ENCODE results near the gene TYRP1. TPM values are rescaled to one million over a fixed set of nuclear protein-coding genes. Genes with fewer than 3 reads are reported as not detected.
"Not testable (repeated sequence)": the region's sequence is repeated elsewhere in the genome, so short reads cannot be mapped to it uniquely, and the experiment has no call there.

Gene TYRP1
- total RNA-seq, 2 experiments from 2014 or later = not detected

- Mint-ChIP-seq H3K4me3 (no peak overlapping the region), H3K27me3 (ENCODE audit: low read depth) (no peaks in the 10 kb centered on the region), H3K36me3 (ENCODE audit: low read depth) (no peaks in the 10 kb centered on the region), H3K9me3 (ENCODE audit: insufficient read depth) (no peaks in the 10 kb centered on the region), H3K4me1 (ENCODE audit: low read depth) (no peaks in the 10 kb centered on the region), H3K27ac (no peak overlapping the region)
- DNase-seq (no peak), ATAC-seq (no peak)
- POLR2A ChIA-PET = no interaction called here
- CTCF ChIA-PET = no interaction called here
Observed at GRCh38 chr9:12674961-12675360, 18.2 kb upstream of the TYRP1 start.

DNA sequence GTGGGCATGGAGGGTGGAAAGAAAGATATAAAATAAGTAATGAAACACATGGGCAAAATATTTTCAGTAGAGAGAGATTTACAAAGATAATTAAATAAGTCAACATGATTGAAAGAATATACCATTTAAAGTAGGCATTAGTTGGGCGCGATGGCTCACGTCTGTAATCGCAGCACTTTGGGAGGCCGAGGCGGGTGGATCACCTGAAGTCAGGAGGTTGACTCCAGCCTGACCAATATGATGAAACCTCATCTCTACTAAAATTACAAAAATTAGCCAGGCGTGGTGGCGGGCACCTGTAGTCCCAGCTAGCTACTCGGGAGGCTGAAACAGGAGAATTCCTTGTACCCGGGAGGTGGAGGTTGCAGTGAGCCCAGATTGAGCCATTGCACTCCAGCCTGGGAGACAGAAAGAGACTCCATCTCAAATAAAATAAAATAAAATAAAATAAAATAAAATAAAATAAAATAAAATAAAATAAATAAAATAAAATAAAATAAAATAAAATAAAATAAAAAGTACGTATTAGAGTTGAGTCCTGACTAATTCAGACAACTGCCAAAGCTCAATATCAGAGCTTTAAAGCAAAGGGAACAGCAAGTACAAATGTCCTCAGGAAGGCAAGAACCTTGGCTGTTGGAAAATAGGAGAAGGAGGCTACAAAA, 15.6 kb upstream of the TYRP1 start:
- H3K4me1 Mint-ChIP-seq (ENCODE audit: low read depth); H3K4me3 Mint-ChIP-seq; H3K27ac Mint-ChIP-seq; H3K27me3 Mint-ChIP-seq (ENCODE audit: low read depth); H3K9me3 Mint-ChIP-seq (ENCODE audit: insufficient read depth); ATAC-seq; CTCF ChIA-PET; DNase-seq; H3K36me3 Mint-ChIP-seq (ENCODE audit: low read depth); POLR2A ChIA-PET: not testable (repeated sequence)

GRCh38 chr9:12680341-12680740, 12.8 kb upstream of the TYRP1 start:
- Mint-ChIP-seq H3K4me1 (ENCODE audit: low read depth) (no peaks in the 10 kb centered on the region), H3K9me3 (ENCODE audit: insufficient read depth) (no peaks in the 10 kb centered on the region), H3K4me3 (no peak overlapping the region), H3K27ac (no peak overlapping the region), H3K27me3 (ENCODE audit: low read depth) (no peaks in the 10 kb centered on the region), H3K36me3 (ENCODE audit: low read depth) (no peaks in the 10 kb centered on the region)
- ChIA-PET POLR2A (no interaction called here), CTCF (no interaction called here)
- DNase-seq = no peak
- ATAC-seq = no peak

GRCh38 chr9:12680757-12681156, 12.4 kb upstream of the TYRP1 start:
- no peak overlapping the region for H3K4me3 Mint-ChIP-seq
- H3K27ac Mint-ChIP-seq = no peak overlapping the region
- ATAC-seq (no peak), DNase-seq (no peak)
- CTCF ChIA-PET = no interaction called here
- POLR2A ChIA-PET = no interaction called here
- no peaks in the 10 kb centered on the region for H3K27me3 Mint-ChIP-seq (ENCODE audit: low read depth)
- no peaks in the 10 kb centered on the region for H3K9me3 Mint-ChIP-seq (ENCODE audit: insufficient read depth)
- no peaks in the 10 kb centered on the region for H3K36me3 Mint-ChIP-seq (ENCODE audit: low read depth)
- H3K4me1 Mint-ChIP-seq (ENCODE audit: low read depth) = no peaks in the 10 kb centered on the region

DNA sequence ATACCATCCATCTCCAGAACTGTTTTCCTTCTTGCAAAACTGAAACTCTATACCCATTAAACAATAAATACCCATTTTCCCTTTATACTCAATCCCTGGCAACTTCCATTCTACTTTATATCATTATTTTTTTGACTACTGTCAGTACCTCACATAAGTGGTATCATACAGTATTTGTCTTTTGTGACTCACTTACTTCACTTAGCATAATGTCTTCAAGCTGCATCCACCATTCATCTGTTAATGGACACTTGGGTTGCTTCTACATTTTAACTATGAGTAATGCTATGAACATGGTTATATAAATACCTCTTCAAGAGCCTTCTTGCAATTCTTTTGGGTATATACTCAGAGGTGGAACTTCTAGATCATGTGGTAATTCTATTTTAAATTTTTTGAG, 11.6 kb upstream of the TYRP1 start:
- no peak overlapping the region for H3K27ac Mint-ChIP-seq
- H3K4me3 Mint-ChIP-seq = no peak overlapping the region
- no peaks in the 10 kb centered on the region for H3K27me3 Mint-ChIP-seq (ENCODE audit: low read depth)
- ChIA-PET CTCF (no interaction called here), POLR2A (no interaction called here)
- no peak for ATAC-seq
- H3K4me1 Mint-ChIP-seq (ENCODE audit: low read depth) = no peaks in the 10 kb centered on the region
- no peak for DNase-seq
- no peaks in the 10 kb centered on the region for H3K9me3 Mint-ChIP-seq (ENCODE audit: insufficient read depth)
- no peaks in the 10 kb centered on the region for H3K36me3 Mint-ChIP-seq (ENCODE audit: low read depth)

DNA sequence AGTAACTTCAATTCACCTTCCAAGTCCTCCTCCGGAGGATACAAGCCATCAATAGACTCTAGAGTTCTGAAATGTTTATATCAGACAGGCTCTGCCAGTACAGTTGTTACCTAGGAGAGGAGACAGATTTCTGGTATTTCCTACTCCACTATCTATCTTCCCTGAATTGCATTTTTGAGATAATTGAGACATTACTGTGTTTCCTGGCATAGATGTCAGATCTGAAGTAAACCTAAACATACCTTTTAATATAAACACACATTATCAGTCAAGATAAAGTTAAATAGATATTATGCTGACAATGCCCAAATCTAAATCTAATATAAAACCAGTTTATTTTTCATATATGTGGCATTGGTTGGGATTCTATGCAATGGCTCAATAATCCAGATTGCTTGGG, 8.2 kb upstream of the TYRP1 start:
- Mint-ChIP-seq H3K36me3 (ENCODE audit: low read depth) (no peaks in the 10 kb centered on the region), H3K9me3 (ENCODE audit: insufficient read depth) (peaks cover 3% of the 10 kb centered on the region), H3K27ac (no peak overlapping the region), H3K27me3 (ENCODE audit: low read depth) (no peaks in the 10 kb centered on the region), H3K4me3 (no peak overlapping the region), H3K4me1 (ENCODE audit: low read depth) (no peaks in the 10 kb centered on the region)
- POLR2A ChIA-PET = no interaction called here
- CTCF ChIA-PET = no interaction called here
- no peak for ATAC-seq
- DNase-seq = no peak

DNA sequence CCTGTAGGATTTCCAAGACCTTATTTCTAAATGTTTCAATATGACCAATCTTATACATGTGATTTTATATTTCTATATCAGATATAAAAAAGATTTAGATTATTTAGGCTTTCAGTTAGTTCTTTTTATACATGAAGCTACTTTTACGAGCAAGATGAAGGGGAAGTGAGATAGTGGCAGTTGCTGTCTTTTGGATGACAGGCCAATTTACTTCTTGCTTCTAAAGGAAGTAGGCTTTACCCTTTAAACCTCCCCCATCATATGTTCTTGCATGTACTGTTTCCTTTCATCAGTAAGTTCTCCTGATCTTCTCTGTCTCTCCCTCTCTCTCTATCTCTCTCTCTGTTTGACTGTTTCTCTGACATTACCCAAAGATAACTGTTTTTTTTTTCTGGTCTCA, 4.0 kb upstream of the TYRP1 start:
- no peak for ATAC-seq
- H3K4me3 Mint-ChIP-seq = no peak overlapping the region
- no peak for DNase-seq
- CTCF ChIA-PET = no interaction called here
- H3K36me3 Mint-ChIP-seq (ENCODE audit: low read depth) = no peaks in the 10 kb centered on the region
- H3K27ac Mint-ChIP-seq = no peak overlapping the region
- no peaks in the 10 kb centered on the region for H3K4me1 Mint-ChIP-seq (ENCODE audit: low read depth)
- peaks cover 3% of the 10 kb centered on the region for H3K9me3 Mint-ChIP-seq (ENCODE audit: insufficient read depth)
- no peaks in the 10 kb centered on the region for H3K27me3 Mint-ChIP-seq (ENCODE audit: low read depth)
- POLR2A ChIA-PET = no interaction called here

DNA sequence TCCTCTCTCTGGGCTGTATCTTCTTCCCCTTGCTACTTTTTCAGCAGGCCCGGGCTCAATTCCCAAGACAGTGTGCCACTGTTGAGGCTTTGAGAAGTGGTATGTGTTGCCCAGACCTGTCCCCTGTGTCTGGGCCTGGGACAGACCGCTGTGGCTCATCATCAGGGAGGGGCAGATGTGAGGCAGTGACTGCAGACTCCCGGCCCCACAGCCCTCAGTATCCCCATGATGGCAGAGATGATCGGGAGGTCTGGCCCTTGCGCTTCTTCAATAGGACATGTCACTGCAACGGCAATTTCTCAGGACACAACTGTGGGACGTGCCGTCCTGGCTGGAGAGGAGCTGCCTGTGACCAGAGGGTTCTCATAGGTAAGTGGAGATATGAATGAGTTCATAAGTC, 828 bp downstream of the TYRP1 start:
- Mint-ChIP-seq H3K27ac (no peak overlapping the region), H3K4me3 (no peak overlapping the region), H3K4me1 (ENCODE audit: low read depth) (no peaks in the 10 kb centered on the region), H3K27me3 (ENCODE audit: low read depth) (no peaks in the 10 kb centered on the region), H3K36me3 (ENCODE audit: low read depth) (no peaks in the 10 kb centered on the region), H3K9me3 (ENCODE audit: insufficient read depth) (peaks cover 11% of the 10 kb centered on the region)
- ChIA-PET POLR2A (no interaction called here), CTCF (no interaction called here)
- DNase-seq (no peak), ATAC-seq (no peak)

DNA sequence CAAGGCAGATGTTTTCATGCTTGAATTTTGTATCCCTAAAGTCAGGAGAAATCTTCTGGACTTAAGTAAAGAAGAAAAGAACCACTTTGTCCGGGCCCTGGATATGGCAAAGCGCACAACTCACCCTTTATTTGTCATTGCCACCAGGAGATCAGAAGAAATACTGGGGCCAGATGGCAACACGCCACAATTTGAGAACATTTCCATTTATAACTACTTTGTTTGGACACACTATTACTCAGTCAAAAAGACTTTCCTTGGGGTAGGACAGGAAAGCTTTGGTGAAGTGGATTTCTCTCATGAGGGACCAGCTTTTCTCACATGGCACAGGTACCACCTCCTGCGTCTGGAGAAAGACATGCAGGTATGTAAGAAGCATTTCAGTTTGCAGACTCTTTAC, 2.3 kb downstream of the TYRP1 start:
- no peaks in the 10 kb centered on the region for H3K4me1 Mint-ChIP-seq (ENCODE audit: low read depth)
- CTCF ChIA-PET = no interaction called here
- ATAC-seq (no peak), DNase-seq (no peak)
- no peaks in the 10 kb centered on the region for H3K27me3 Mint-ChIP-seq (ENCODE audit: low read depth)
- no peak overlapping the region for H3K4me3 Mint-ChIP-seq
- H3K36me3 Mint-ChIP-seq (ENCODE audit: low read depth) = no peaks in the 10 kb centered on the region
- POLR2A ChIA-PET = no interaction called here
- peaks cover 11% of the 10 kb centered on the region for H3K9me3 Mint-ChIP-seq (ENCODE audit: insufficient read depth)
- no peak overlapping the region for H3K27ac Mint-ChIP-seq

DNA sequence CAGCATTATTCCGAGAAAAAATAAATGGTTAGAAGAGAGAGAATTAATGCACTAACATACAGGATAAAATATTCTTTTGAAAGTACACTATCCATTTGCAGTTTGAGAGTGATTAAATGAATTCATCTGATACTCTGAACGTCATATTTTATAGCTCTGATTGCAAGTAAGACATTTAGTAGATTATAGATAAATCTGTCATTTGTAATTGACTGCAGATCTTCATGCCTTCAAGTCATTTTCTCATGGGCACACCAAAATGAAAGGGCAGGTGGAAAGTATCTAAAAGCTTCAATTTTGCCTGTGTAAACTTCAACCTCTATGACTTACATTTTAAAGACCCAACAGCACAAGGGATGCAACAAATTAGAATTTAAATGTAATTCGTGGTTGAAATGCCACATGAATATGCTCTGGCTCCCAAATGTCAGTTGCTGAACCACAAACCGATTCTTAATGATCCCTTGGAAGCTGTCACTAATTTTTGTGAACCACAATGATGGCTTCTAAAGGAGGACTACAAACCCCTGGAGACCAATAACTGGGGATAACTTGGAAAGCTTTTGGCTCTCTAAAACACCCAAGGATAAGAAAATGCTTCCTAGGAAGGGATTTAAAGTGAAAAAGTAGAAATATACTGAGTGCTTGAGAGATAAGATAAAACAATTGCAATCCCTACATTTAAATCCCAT, 3.9 kb downstream of the TYRP1 start:
- ChIA-PET CTCF (no interaction called here), POLR2A (no interaction called here)
- Mint-ChIP-seq H3K4me3 (no peak overlapping the region), H3K4me1 (ENCODE audit: low read depth) (no peaks in the 10 kb centered on the region), H3K27ac (no peak overlapping the region), H3K9me3 (ENCODE audit: insufficient read depth) (peaks cover 11% of the 10 kb centered on the region), H3K27me3 (ENCODE audit: low read depth) (no peaks in the 10 kb centered on the region), H3K36me3 (ENCODE audit: low read depth) (no peaks in the 10 kb centered on the region)
- ATAC-seq = no peak
- DNase-seq = no peak

DNA sequence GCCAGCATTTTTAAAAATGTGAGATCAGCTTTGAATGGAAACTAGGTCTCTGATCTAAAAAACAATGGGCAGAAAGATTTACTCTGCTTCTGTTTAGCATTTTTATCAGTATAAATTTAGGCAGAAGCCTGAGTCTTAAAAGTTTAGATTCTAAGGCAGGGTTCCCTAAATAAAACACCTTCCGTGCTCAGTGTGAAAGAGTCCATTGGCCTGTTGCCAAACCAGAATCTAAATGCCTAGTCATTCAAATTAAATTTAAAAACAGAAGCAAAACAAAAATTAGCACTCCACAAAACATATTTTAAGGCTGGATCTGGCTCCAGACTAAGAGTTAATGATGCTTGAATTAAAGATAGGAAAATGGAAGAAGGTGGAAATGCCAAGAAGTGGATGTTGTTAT, 4.5 kb downstream of the TYRP1 start:
- ATAC-seq = no peak
- DNase-seq = no peak
- no peak overlapping the region for H3K4me3 Mint-ChIP-seq
- no peaks in the 10 kb centered on the region for H3K4me1 Mint-ChIP-seq (ENCODE audit: low read depth)
- ChIA-PET CTCF (no interaction called here), POLR2A (no interaction called here)
- no peaks in the 10 kb centered on the region for H3K27me3 Mint-ChIP-seq (ENCODE audit: low read depth)
- H3K9me3 Mint-ChIP-seq (ENCODE audit: insufficient read depth) = peaks cover 11% of the 10 kb centered on the region
- no peaks in the 10 kb centered on the region for H3K36me3 Mint-ChIP-seq (ENCODE audit: low read depth)
- no peak overlapping the region for H3K27ac Mint-ChIP-seq

GRCh38 chr9:12698266-12698665, 5.1 kb downstream of the TYRP1 start:
- ATAC-seq (no peak), DNase-seq (no peak)
- Mint-ChIP-seq H3K36me3 (ENCODE audit: low read depth) (no peaks in the 10 kb centered on the region), H3K4me1 (ENCODE audit: low read depth) (no peaks in the 10 kb centered on the region), H3K27me3 (ENCODE audit: low read depth) (no peaks in the 10 kb centered on the region), H3K4me3 (no peak overlapping the region), H3K27ac (no peak overlapping the region), H3K9me3 (ENCODE audit: insufficient read depth) (peaks cover 11% of the 10 kb centered on the region)
- CTCF ChIA-PET = no interaction called here
- POLR2A ChIA-PET = no interaction called here

DNA sequence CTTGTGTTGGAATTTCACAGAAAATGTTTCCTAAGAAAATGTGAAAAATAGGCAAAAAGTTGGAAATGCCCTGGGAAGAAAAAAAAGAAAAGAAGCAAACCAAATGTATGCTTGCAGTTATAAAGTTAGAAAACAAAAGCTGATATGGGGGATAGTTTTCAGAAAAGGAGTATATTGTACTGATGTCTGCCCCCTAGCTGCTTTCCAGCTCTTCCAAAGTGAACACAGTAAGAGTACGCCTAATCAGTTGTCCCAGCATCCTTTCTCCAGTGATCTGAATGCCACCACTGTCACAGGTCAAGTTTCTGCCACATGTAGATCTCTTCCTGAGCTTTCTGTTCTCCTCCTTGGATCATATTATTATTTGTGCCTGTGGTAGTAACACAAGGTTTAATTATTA, 5.8 kb downstream of the TYRP1 start:
- POLR2A ChIA-PET = no interaction called here
- no peaks in the 10 kb centered on the region for H3K36me3 Mint-ChIP-seq (ENCODE audit: low read depth)
- no peak overlapping the region for H3K27ac Mint-ChIP-seq
- CTCF ChIA-PET = no interaction called here
- ATAC-seq (no peak), DNase-seq (no peak)
- H3K27me3 Mint-ChIP-seq (ENCODE audit: low read depth) = no peaks in the 10 kb centered on the region
- peaks cover 11% of the 10 kb centered on the region for H3K9me3 Mint-ChIP-seq (ENCODE audit: insufficient read depth)
- no peaks in the 10 kb centered on the region for H3K4me1 Mint-ChIP-seq (ENCODE audit: low read depth)
- H3K4me3 Mint-ChIP-seq = no peak overlapping the region
